ENCODE measurements around the gene PIEZO2. TPM values are rescaled to one million over a fixed set of nuclear protein-coding genes. Genes with fewer than 3 reads are reported as not detected.

The PIEZO2 gene
- total and polyA plus RNA-seq, 7 donors: 0.03 to 0.64 (median 0.13) TPM

DNA sequence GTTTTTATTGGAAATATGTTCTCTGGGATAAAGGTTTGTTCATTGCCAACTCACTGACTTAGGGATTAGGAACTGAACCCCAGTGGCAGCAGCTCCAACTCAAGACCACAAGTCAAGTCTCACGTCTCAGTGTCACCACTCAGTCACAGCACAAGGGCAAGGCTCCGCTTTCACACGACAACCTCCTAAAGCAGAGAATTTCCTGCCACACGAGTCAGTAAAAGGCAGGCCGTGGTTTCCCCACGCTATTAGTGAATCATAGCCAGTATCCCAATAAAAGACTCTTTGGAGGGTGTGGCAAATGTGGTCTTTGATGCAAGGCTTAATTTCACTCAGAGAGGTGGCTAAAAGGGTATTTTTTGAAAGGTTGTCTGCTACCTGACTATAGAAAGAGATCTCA, 57.6 kb downstream of the PIEZO2 start:
- WGBS, 3 donors: 68 to 81% (median 71%) methylated on average over 6 of the region's 6 CpGs
- no peak for DNase-seq
- no peak overlapping the region for H3K4me3 ChIP-seq
- H3K27ac ChIP-seq: no peak overlapping the region
- no peaks in the 10 kb centered on the region for H3K9me3 ChIP-seq
- intact Hi-C loops (cut with DNase I): no loop called here
- H3K27me3 ChIP-seq (ENCODE audit: insufficient read depth in 3 of 3, low read length in 2 of 3): no peaks in the 10 kb centered on the region
- H3K4me1 ChIP-seq: peaks cover 12% of the 10 kb centered on the region
- ATAC-seq: no peak
- H3K36me3 ChIP-seq (ENCODE audit: insufficient read depth in 1 of 2, low read depth in 1 of 2): no peaks in the 10 kb centered on the region
- TF ChIP-seq, protein P1, sequence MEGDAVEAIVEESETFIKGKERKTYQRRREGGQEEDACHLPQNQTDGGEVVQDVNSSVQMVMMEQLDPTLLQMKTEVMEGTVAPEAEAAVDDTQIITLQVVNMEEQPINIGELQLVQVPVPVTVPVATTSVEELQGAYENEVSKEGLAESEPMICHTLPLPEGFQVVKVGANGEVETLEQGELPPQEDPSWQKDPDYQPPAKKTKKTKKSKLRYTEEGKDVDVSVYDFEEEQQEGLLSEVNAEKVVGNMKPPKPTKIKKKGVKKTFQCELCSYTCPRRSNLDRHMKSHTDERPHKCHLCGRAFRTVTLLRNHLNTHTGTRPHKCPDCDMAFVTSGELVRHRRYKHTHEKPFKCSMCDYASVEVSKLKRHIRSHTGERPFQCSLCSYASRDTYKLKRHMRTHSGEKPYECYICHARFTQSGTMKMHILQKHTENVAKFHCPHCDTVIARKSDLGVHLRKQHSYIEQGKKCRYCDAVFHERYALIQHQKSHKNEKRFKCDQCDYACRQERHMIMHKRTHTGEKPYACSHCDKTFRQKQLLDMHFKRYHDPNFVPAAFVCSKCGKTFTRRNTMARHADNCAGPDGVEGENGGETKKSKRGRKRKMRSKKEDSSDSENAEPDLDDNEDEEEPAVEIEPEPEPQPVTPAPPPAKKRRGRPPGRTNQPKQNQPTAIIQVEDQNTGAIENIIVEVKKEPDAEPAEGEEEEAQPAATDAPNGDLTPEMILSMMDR (IDR thresholded peaks at IDR 0.05): no peak

DNA sequence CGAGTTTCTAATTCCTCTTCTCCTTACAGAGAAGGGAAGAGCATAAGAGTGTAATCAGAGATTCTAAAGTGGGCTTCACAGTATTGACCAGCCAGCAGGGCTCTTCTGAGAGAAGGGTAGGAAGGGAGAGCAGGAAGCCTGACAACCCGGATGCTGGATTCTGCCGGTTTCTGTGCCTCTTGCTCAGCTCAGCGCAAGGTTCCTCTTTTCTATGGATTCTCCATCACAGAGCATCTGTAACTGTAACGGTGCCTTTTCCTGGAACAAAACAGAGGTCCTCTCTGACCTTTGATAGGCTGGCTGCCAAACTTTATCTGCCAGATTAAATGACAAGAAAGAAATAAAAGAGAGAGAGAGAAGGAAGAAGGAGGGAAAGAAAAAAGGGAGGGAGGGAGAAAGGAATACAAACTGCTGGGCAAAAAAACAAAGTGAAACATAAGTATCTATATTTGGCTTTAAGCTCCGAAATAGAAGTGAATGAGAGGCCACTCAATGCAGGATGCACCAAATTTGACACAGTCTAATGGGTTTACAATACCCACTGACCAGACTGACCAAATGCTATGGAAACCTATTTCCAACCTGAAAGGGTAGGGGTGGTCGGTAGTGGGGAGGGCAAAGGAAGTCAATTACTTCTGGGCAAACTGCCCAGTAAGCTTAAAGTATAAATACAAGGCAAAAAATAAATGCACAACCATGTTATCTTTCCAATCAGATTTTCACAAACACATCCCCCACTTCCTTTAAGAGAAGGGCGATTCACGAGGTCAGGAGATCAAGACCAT, 59.2 kb downstream of the PIEZO2 start:
- Histone ChIP-seq H3K27ac (no peak overlapping the region), H3K9me3 (no peaks in the 10 kb centered on the region), H3K36me3 (ENCODE audit: insufficient read depth in 1 of 2, low read depth in 1 of 2) (no peaks in the 10 kb centered on the region), H3K27me3 (ENCODE audit: insufficient read depth in 3 of 3, low read length in 2 of 3) (no peaks in the 10 kb centered on the region), H3K4me1 (peaks cover 4% of the 10 kb centered on the region), H3K4me3 (no peak overlapping the region)
- TF ChIP-seq, protein P1 (IDR thresholded peaks at IDR 0.05): no peak
- intact Hi-C loops (cut with DNase I): no loop called here
- ATAC-seq (no peak), DNase-seq (no peak)
- WGBS, 3 donors: 41 to 54% (median 46%) methylated on average over 9 of the region's 9 CpGs

DNA sequence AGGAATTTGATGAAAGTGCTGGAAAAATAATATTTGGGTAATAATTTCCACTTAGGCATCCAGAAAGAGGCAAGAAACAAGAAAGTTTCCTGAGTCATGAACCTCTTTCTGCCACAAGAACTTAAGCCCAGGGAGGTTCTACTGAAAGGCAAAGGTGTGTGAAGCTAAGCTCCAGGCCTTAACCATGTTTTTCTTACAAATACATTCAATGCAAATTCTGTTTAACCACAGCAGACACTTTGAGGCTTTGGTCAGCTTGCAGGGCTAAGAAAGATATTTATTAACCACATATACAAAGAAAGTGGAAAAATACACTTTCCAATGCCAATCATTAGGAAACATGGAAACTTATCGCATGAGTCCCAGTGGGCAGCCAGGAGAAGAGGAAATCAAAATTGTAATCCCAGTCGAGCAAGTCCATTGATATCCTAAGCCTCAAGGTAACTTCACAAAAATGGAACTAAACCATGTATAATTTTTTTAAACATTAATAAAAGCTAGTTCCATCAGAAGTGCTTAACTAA, 68.3 kb downstream of the PIEZO2 start:
- TF ChIP-seq, protein P1 (IDR thresholded peaks at IDR 0.05): no peak
- intact Hi-C loops (cut with DNase I): no loop called here

DNA sequence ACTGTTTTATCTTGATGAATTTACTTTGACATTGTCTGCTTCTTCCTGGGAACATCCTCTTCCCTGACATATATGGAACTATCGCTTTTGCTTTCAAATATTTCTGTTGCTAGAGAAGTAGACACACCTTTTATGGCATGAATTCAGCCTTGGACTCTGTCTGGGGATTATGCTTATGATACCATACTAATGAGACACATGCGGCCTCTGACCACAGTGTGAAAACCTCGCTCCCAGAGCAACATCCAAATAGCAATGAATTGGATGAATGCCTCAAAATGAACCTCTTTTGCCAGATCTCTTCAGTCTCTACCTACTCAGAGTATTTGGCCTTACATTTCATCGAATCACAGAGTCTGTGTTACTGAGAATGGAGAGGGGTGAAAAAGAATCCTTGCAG, 70.9 kb downstream of the PIEZO2 start:
- no peaks in the 10 kb centered on the region for H3K36me3 ChIP-seq (ENCODE audit: insufficient read depth in 1 of 2, low read depth in 1 of 2)
- intact Hi-C loops (cut with DNase I): no loop called here
- no peaks in the 10 kb centered on the region for H3K27me3 ChIP-seq (ENCODE audit: insufficient read depth in 3 of 3, low read length in 2 of 3)
- no peak overlapping the region for H3K4me3 ChIP-seq
- no peaks in the 10 kb centered on the region for H3K4me1 ChIP-seq
- DNase-seq (no peak), ATAC-seq (no peak)
- TF ChIP-seq, protein P1 (IDR thresholded peaks at IDR 0.05): no peak
- no peaks in the 10 kb centered on the region for H3K9me3 ChIP-seq
- 76 to 81% (median 78%) methylated on average over 4 of the region's 4 CpGs for WGBS, 3 donors
- no peak overlapping the region for H3K27ac ChIP-seq

More for the DNA sequence above, 68.3 kb downstream of the PIEZO2 start:
- H3K27me3 ChIP-seq (ENCODE audit: insufficient read depth in 3 of 3, low read length in 2 of 3): no peaks in the 10 kb centered on the region
- no peak overlapping the region for H3K4me3 ChIP-seq
- ATAC-seq (no peak), DNase-seq (no peak)
- H3K27ac ChIP-seq: no peak overlapping the region
- no peaks in the 10 kb centered on the region for H3K36me3 ChIP-seq (ENCODE audit: insufficient read depth in 1 of 2, low read depth in 1 of 2)
- WGBS, 3 donors: 86 to 94% (median 90%) methylated on average over 2 of the region's 2 CpGs
- H3K9me3 ChIP-seq: no peaks in the 10 kb centered on the region
- H3K4me1 ChIP-seq: no peaks in the 10 kb centered on the region

Data from psoas muscle (tissue), 8 donors.